Psoas muscle (tissue), 8 donors: Measurements from ENCODE around the gene KCTD5. TPM values are rescaled to one million over a fixed set of nuclear protein-coding genes. Genes with fewer than 3 reads are reported as not detected.

Experiments
- ATAC-seq, 4 donors: fragments of 200-7000 bp; cut with Tn5 transposase; one replicate each; pipeline ENCODE4 v1.9.1; 2020; ENCODE audit warnings: moderate library complexity in 3 of 4, mild to moderate bottlenecking in 2 of 4
- DNase-seq, 2 donors: peaks; one replicate each; pipeline ENCODE4 v3.0.0-alpha.2; 2020
- H3K27ac ChIP-seq: fragments of 200-600 bp; one replicate; pipeline ENCODE4 v1.8.0; 2022
- H3K27me3 ChIP-seq, 3 donors: fragments of 200-600 bp in 1 of 3; one replicate each; pipeline versions ENCODE4 v1.6.1 to v1.8.0; 2013 to 2022; ENCODE audit warnings: low read length in 2 of 3, mild to moderate bottlenecking in 2 of 3, moderate library complexity in 1 of 3; ENCODE audit not compliant: insufficient read depth in 3 of 3
- H3K36me3 ChIP-seq, 2 donors: fragments of 200-600 bp in 1 of 2; one replicate each; pipeline versions ENCODE4 v1.6.1 to v1.8.0; 2013 to 2022; ENCODE audit warnings: low read depth in 1 of 2, mild to moderate bottlenecking in 1 of 2, moderate library complexity in 1 of 2; ENCODE audit not compliant: insufficient read depth in 1 of 2
- H3K4me1 ChIP-seq: fragments of 200-600 bp; one replicate; pipeline ENCODE4 v1.8.0; 2022
- H3K4me3 ChIP-seq: fragments of 200-600 bp; one replicate; pipeline ENCODE4 v1.8.0; 2022; ENCODE audit warnings: mild to moderate bottlenecking
- H3K9me3 ChIP-seq: fragments of 200-600 bp; one replicate; pipeline ENCODE4 v1.8.0; 2022
- CTCF ChIP-seq: fragments of 200-600 bp; IDR thresholded peaks from one replicate; pipeline ENCODE4 v1.8.0; 2022; ENCODE audit warnings: antibody characterized with exemption
- WGBS, 3 donors: extraction: QIAGEN DNeasy Blood & Tissue Kit; methylation state at CpG; one replicate each; pipeline versions ENCODE4 v1.1.6 to v1.1.7; 2013; 5-methylcytosine and 5-hydroxymethylcytosine counted together
- intact Hi-C, 2 donors: fragments of 100-400 bp; cut with DNase I; formaldehyde crosslinking; loops; one replicate each; pipeline versions ENCODE4 v1.11.0 to v1.14.2; 2022
- polyA plus RNA-seq, 3 donors: library from polyadenylated mRNA; stranded (reverse); fragments of 200-250 nt; gene quantifications; one replicate each; pipeline ENCODE4 v1.2.3, GENCODE V29; 2013
- total RNA-seq, 4 donors: library from RNA; stranded (reverse); fragmentation: NEBNext Ultra II Directional in 2 of 4; extraction: Animal tissue kit (Norgen Biotek cat#: 25700) in 2 of 4; gene quantifications; one replicate each; pipeline versions ENCODE4 v1.2.1 to v1.2.4, GENCODE V29; 2021 to 2023
- donor health status: healthy with polysubstance abuse.
- donor health status: DM: no; HTN: no; CAD: no; lungs with moderate emphysema.
- donor health status: Bipolar disorder and iron deficiency.
- donor health status: healthy.
- donor health status: DM: yes; HTN: yes; CAD: no.
- donor health status: DM: no; HTN: no; CAD: no.
- donor health status: DM: no; HTN: no; CAD: no.
- donor health status: DM: yes; HTN: yes; CAD: no.

KCTD5 gene
- total and polyA plus RNA-seq, 7 donors: 9.1 to 65.8 (median 17.2) TPM

- TF ChIP-seq CTCF: no peak
- Histone ChIP-seq H3K4me3 (no peak overlapping the region), H3K27ac (no peak overlapping the region), H3K9me3 (no peaks in the 10 kb centered on the region), H3K36me3 (peaks cover 0 to 43% of the 10 kb centered on the region in 2 donors), H3K4me1 (peaks cover 8% of the 10 kb centered on the region), H3K27me3 (no peaks in the 10 kb centered on the region)
- ATAC-seq: no peak
- intact Hi-C loops: no loop called here
- DNase-seq: no peak
- WGBS, 3 donors: 91 to 95% (median 93%) methylated on average over 22 of the region's 22 CpGs
These were observed 26.7 kb downstream of the KCTD5 start for GRCh38 chr16:2708955-2709587.

- 89 to 92% (median 92%) methylated on average over 10 of the region's 10 CpGs for WGBS, 3 donors
- no peak for DNase-seq
- no peaks in the 10 kb centered on the region for H3K9me3 ChIP-seq
- no peaks in the 10 kb centered on the region for H3K27me3 ChIP-seq
- no peak overlapping the region for H3K27ac ChIP-seq
- peaks cover 0 to 43% of the 10 kb centered on the region in 2 donors for H3K36me3 ChIP-seq
- no peak for ATAC-seq
- intact Hi-C loops: no loop called here
- no peak overlapping the region for H3K4me3 ChIP-seq
- no peak for TF ChIP-seq CTCF
- peaks cover 3% of the 10 kb centered on the region for H3K4me1 ChIP-seq
These were observed 27.3 kb downstream of the KCTD5 start for GRCh38 chr16:2709588-2709984.

GRCh38 chr16:2710021-2710710 is 27.8 kb downstream of the KCTD5 start:
- DNase-seq (no peak), ATAC-seq (no peak)
- 86 to 90% (median 87%) methylated on average over 14 to 20 of the region's 20 CpGs for WGBS, 3 donors
- Histone ChIP-seq H3K27ac (no peak overlapping the region), H3K27me3 (no peaks in the 10 kb centered on the region), H3K4me1 (no peaks in the 10 kb centered on the region), H3K9me3 (no peaks in the 10 kb centered on the region), H3K4me3 (no peak overlapping the region), H3K36me3 (peaks cover 0 to 38% of the 10 kb centered on the region in 2 donors)
- TF ChIP-seq CTCF: no peak
- intact Hi-C loops: no loop called here

GRCh38 chr16:2710711-2711231 is 28.4 kb downstream of the KCTD5 start:
- no peak for TF ChIP-seq CTCF
- Histone ChIP-seq H3K27ac (no peak overlapping the region), H3K4me3 (no peak overlapping the region), H3K27me3 (no peaks in the 10 kb centered on the region), H3K4me1 (no peaks in the 10 kb centered on the region), H3K9me3 (no peaks in the 10 kb centered on the region), H3K36me3 (peaks cover 0 to 32% of the 10 kb centered on the region in 2 donors)
- DNase-seq (no peak), ATAC-seq (no peak)
- WGBS, 3 donors: 48 to 60% (median 48%) methylated on average over 10 to 11 of the region's 11 CpGs
- intact Hi-C loops: no loop called here
